K562 (cell line): Measurements from ENCODE around the gene UBXN1. TPM values are rescaled to one million over a fixed set of nuclear protein-coding genes. Genes with fewer than 3 reads are reported as not detected.

Experiments used
- ATAC-seq: fragments of 200-7000 bp; cut with Tn5 transposase; 3 replicates; pipeline ENCODE4 v1.9.1; 2020; ENCODE audit warnings: moderate library complexity
- BruUV-seq: library from RNA; stranded (reverse); fragments of 400-500 nt; replicated peaks from 2 replicates; lab custom pipeline; 2021; lab: Mats Ljungman, UMichigan
- CTCF ChIA-PET: fragments of 300-600 bp; formaldehyde crosslinking; extraction: SDS; loops from one replicate; lab custom pipeline; 2021; ENCODE audit warnings: low intra/inter-chr PET ratio; lab: Yijun Ruan, JAX
- POLR2A ChIA-PET: fragments of 300-600, 350-650 bp; sonication (Branson Sonifier 250); formaldehyde crosslinking; extraction: SDS; loops from one replicate; lab custom pipeline; 2021; ENCODE audit warnings: antibody characterized with exemption, inconsistent platforms; lab: Yijun Ruan, JAX
- DNase-seq, 4 experiments: peaks; one replicate each; pipeline versions ENCODE4 v3.0.0 to v3.0.0-alpha.2; 2011 to 2018; ENCODE audit warnings: low spot score in 3 of 4, mixed read lengths in 3 of 4; ENCODE audit errors: extremely low read depth in 1 of 4
- FAIRE-seq: peaks from 2 replicates; lab custom pipeline; 2011; peaks lifted over from hg19 to GRCh38; lab: Jason Lieb, UNC
- H2AFZ ChIP-seq: 2 replicates; pipeline ENCODE4 v1.6.0; 2011; ENCODE audit warnings: low read depth, low read length, control low read depth, inconsistent platforms
- H3K27ac ChIP-seq: fragments of 200-600 bp; 3 replicates; pipeline ENCODE4 v1.8.0; 2011; ENCODE audit warnings: low read depth, mild to moderate bottlenecking, control low read depth, inconsistent platforms, low read length, moderate library complexity, mixed read lengths; ENCODE audit errors: extremely low read depth
- H3K27me3 ChIP-seq, 2 experiments: fragments of 300-600 bp in 1 of 2; 2 replicates in 1 of 2; 3 replicates in 1 of 2; pipeline versions ENCODE4 v1.6.0 to v1.8.0; 2011; ENCODE audit warnings: inconsistent platforms in 2 of 2, low read length in 2 of 2, mild to moderate bottlenecking in 1 of 2, mixed read lengths in 1 of 2, moderate library complexity in 1 of 2; ENCODE audit not compliant: control insufficient read depth in 2 of 2, insufficient read depth in 2 of 2
- H3K36me3 ChIP-seq: fragments of 300-600 bp; 3 replicates; pipeline ENCODE4 v1.8.0; 2011; ENCODE audit warnings: mild to moderate bottlenecking, low read length, inconsistent platforms; ENCODE audit not compliant: control insufficient read depth, insufficient read depth
- H3K4me1 ChIP-seq, 2 experiments: fragments of 200-600 bp in 1 of 2; replicated peaks in 1 of 2; 2 replicates in 1 of 2; 3 replicates in 1 of 2; pipeline versions ENCODE4 v1.5.1 to v1.8.0; 2011; ENCODE audit warnings: inconsistent platforms in 2 of 2, low read length in 2 of 2, mild to moderate bottlenecking in 1 of 2, mixed read lengths in 1 of 2, moderate library complexity in 1 of 2; ENCODE audit not compliant: control insufficient read depth in 2 of 2, insufficient read depth in 2 of 2
- H3K4me2 ChIP-seq: 2 replicates; pipeline ENCODE4 v1.6.1; 2011; ENCODE audit warnings: low read length, control low read depth, inconsistent platforms, mixed read lengths; ENCODE audit not compliant: insufficient read depth
- H3K4me3 ChIP-seq: fragments of 200-600 bp; sonication (generic), shearing (Covaris generic); 2 replicates; pipeline ENCODE4 v1.5.1; 2016; ENCODE audit warnings: control low read depth, inconsistent platforms
- H3K79me2 ChIP-seq: fragments of 200-600 bp; 3 replicates; pipeline ENCODE4 v1.8.0; 2011; ENCODE audit warnings: low read length, inconsistent platforms; ENCODE audit not compliant: control insufficient read depth, insufficient read depth
- H3K9ac ChIP-seq, 2 experiments: 2 replicates each; pipeline versions ENCODE4 v1.6.0 to v1.6.1; 2011; ENCODE audit warnings: low read depth in 2 of 2, low read length in 2 of 2, control low read depth in 1 of 2, inconsistent platforms in 1 of 2, mild to moderate bottlenecking in 1 of 2, mixed read lengths in 1 of 2; ENCODE audit not compliant: insufficient read depth in 1 of 2
- H3K9me1 ChIP-seq: one replicate; pipeline ENCODE4 v1.6.0; 2011; ENCODE audit warnings: inconsistent platforms, mild to moderate bottlenecking, low read length, moderate library complexity; ENCODE audit not compliant: control insufficient read depth, insufficient read depth
- H3K9me3 ChIP-seq: replicated peaks from 2 replicates; pipeline ENCODE4 v1.5.1; 2011; ENCODE audit warnings: low read depth, low read length, inconsistent platforms; ENCODE audit not compliant: control insufficient read depth, insufficient read depth
- H4K20me1 ChIP-seq: replicated peaks from 2 replicates; pipeline ENCODE4 v1.6.1; 2011; ENCODE audit warnings: low read length, inconsistent platforms, mixed read lengths; ENCODE audit not compliant: control insufficient read depth, insufficient read depth
- BRF1 ChIP-seq: IDR thresholded peaks from 3 replicates; pipeline ENCODE4 v1.6.1; 2011; ENCODE audit warnings: borderline replicate concordance, mild to moderate bottlenecking; ENCODE audit not compliant: insufficient read length; ENCODE audit errors: extremely low read depth
- CREB1 ChIP-seq, 2 experiments: sonication (generic) in 1 of 2; formaldehyde crosslinking in 1 of 2; IDR thresholded peaks; 2 replicates each; pipeline versions ENCODE4 v1.6.1 to v1.8.0; 2012 to 2022; ENCODE audit warnings: inconsistent platforms in 1 of 2, mild to moderate bottlenecking in 1 of 2, missing genetic modification reagents in 1 of 2, moderate library complexity in 1 of 2
- ETS2 ChIP-seq: IDR thresholded peaks from 2 replicates; pipeline ENCODE4 v1.6.1; 2016; ENCODE audit warnings: borderline replicate concordance, missing genetic modification characterization, mild to moderate bottlenecking, moderate library complexity, missing compliant biosample characterization; ENCODE audit not compliant: poor library complexity, severe bottlenecking
- GABPB1 ChIP-seq: sonication (generic); formaldehyde crosslinking; IDR thresholded peaks from 2 replicates; pipeline ENCODE4 v1.8.0; 2022; ENCODE audit warnings: mild to moderate bottlenecking, missing genetic modification reagents
- HNRNPL ChIP-seq: fragments of 200-400 bp; formaldehyde crosslinking; IDR thresholded peaks from 2 replicates; pipeline ENCODE4 v1.6.1; 2017; ENCODE audit warnings: low read depth, mild to moderate bottlenecking, low read length
- POLR2G ChIP-seq: fragments of 200-400 bp; formaldehyde crosslinking; IDR thresholded peaks from 2 replicates; pipeline ENCODE4 v1.6.1; 2017; ENCODE audit warnings: low read depth, mild to moderate bottlenecking, antibody characterized with exemption, low read length, moderate library complexity
- PRDM10 ChIP-seq: fragments of 450-650 bp; IDR thresholded peaks from 2 replicates; pipeline ENCODE4 v1.6.1; 2018; ENCODE audit not compliant: partially characterized antibody
- ZBTB33 ChIP-seq: sonication (generic); formaldehyde crosslinking; IDR thresholded peaks from 2 replicates; pipeline ENCODE4 v1.8.1; 2023; ENCODE audit warnings: mild to moderate bottlenecking, missing genetic modification reagents
- ZNF512 ChIP-seq: IDR thresholded peaks from 2 replicates; pipeline ENCODE4 v1.6.1; 2016; ENCODE audit warnings: missing genetic modification characterization, missing compliant biosample characterization
- WGBS: fragments of 100-300 bp; shearing (Covaris generic); methylation state at CpG from one replicate; pipeline ENCODE4 v1.1.6; 2016; ENCODE audit warnings: low coverage, mixed read lengths; ENCODE audit not compliant: insufficient coverage; ENCODE audit errors: missing lambda C conversion rate; 5-methylcytosine and 5-hydroxymethylcytosine counted together
- in situ Hi-C: fragments of 300-500 bp; cut with MboI; formaldehyde crosslinking; loops from 4 replicates; pipeline ENCODE4 v1.15.0; 2018; ENCODE audit warnings: inconsistent platforms, mixed read lengths
- intact Hi-C: fragments of 100-400 bp; cut with micrococcal nuclease; formaldehyde crosslinking; loops from 2 replicates; pipeline ENCODE4 v1.14.2; 2022
- polyA plus RNA-seq, 8 experiments: library from polyadenylated mRNA; depleted of rRNA in 4 of 8; stranded (reverse) in 5 of 8; unstranded in 3 of 8; fragments of >200 nt; fragmentation: Nextera tagmentation in 2 of 8; fragmentation: Illumina TruSeq in 1 of 8; extraction: Ambion mirVana in 2 of 8; extraction: Trizol in 1 of 8; gene quantifications; 2 replicates each; pipeline versions ENCODE4 v1.2.1 to v1.2.3, GENCODE V29; 2011 to 2014; ENCODE audit warnings: inconsistent platforms in 1 of 8, missing spikeins in 1 of 8
- total RNA-seq, 7 experiments: library from RNA; depleted of rRNA in 6 of 7; stranded (reverse); fragments of >200 nt in 6 of 7; fragmentation: Illumina TruSeq in 2 of 7; extraction: Trizol in 2 of 7; gene quantifications; 2 replicates each; pipeline versions ENCODE4 v1.2.1 to v1.2.3, GENCODE V29; 2011 to 2021; ENCODE audit warnings: low replicate concordance in 1 of 7

The UBXN1 gene
- total and polyA plus RNA-seq, 9 of the 15 experiments (the other 6 are each of a cell fraction or from before 2014, with no cell fraction given) = 4.8 to 263 (median 99.7) TPM

GRCh38 chr11:62688491-62688890 lies 9.6 kb upstream of the UBXN1 start (continued):
- TF ChIP-seq CREB1 (IDR thresholded peaks at IDR 0.05) = no peak
- no peak for TF ChIP-seq CREB1 (CRISPR knock-in tag; IDR thresholded peaks at IDR 0.05)
- TF ChIP-seq BRF1 = no peak
- TF ChIP-seq PRDM10 = no peak

- TF ChIP-seq ZNF512 (tag) (no peak), POLR2G (peak; percentile 69), HNRNPL (peak; percentile 44; the same call in 1 of the 2 replicates), GABPB1 (0 out of 2 replicates have a peak, but pooled peaks have one; percentile 16), ZBTB33 (CRISPR knock-in tag) (peak; percentile 86), ETS2 (tag) (no peak)
- Histone ChIP-seq H3K27me3 (no peaks in the 10 kb centered on the region), H3K36me3 (peaks cover 25% of the 10 kb centered on the region; the same call in 2 of the 3 replicates), H3K9me3 (no peaks in the 10 kb centered on the region), H3K4me1 (peaks cover under 1 to 16% of the 10 kb centered on the region in 2 experiments; a peak in 3 of 5 replicates), H3K9ac (peak overlapping the region in 1 of 2 experiments; percentile 72; a peak in 2 of 4 replicates), H2AFZ (no peak overlapping the region), H4K20me1 (no peaks in the 10 kb centered on the region), H3K27ac (no peak overlapping the region), H3K79me2 (no peaks in the 10 kb centered on the region), H3K4me3 (no peak overlapping the region), H3K9me1 (no peaks in the 10 kb centered on the region), H3K4me2 (no peak overlapping the region)
- POLR2A ChIA-PET = interaction anchor here (0.7 to 1.9 kb wide), 3 partner anchors 7 to 16 kb away, joined by 3 to 11 read pairs (median 3); partner anchors contain the start of gene UQCC3
- in situ Hi-C loops (no loop called here), intact Hi-C loops (no loop called here)
- FAIRE-seq (no peak), ATAC-seq (no peak; the same call in 2 of the 3 replicates), DNase-seq (no peak)
- 86% methylated on average over 30 of the region's 74 CpGs for WGBS
- CTCF ChIA-PET = no interaction called here
- no TSS peak for BruUV-seq
These were observed 8.9 kb upstream of the UBXN1 start for GRCh38 chr11:62687508-62688396.
